Measurements from ENCODE around the gene TEPSIN. TPM values are rescaled to one million over a fixed set of nuclear protein-coding genes. Genes with fewer than 3 reads are reported as not detected.

TEPSIN gene
- polyA plus RNA-seq, 1 donor (not counting 4 experiments of a cell fraction or from before 2014, with no cell fraction given), result 7.1 TPM

- H3K4me1 ChIP-seq (ENCODE audit: control insufficient read depth, extremely low read depth, insufficient read depth, low read length), result no peaks in the 10 kb centered on the region
- no peaks in the 10 kb centered on the region for H3K79me2 ChIP-seq (ENCODE audit: control insufficient read depth, insufficient read depth, low read length)
- H3K4me3 ChIP-seq (ENCODE audit: control insufficient read depth in 2 of 3, extremely low read depth in 1 of 3, insufficient read depth in 2 of 3, low read depth in 1 of 3, low read length in 3 of 3), result no peak overlapping the region
These were observed 26.5 kb downstream of the TEPSIN start for GRCh38 chr17:81212365-81212764.

GRCh38 chr17:81210868-81211267 lies 28.0 kb downstream of the TEPSIN start:
- Histone ChIP-seq H3K27ac (ENCODE audit: control insufficient read depth, insufficient read depth, low read length) (no peak overlapping the region), H3K4me3 (ENCODE audit: control insufficient read depth in 2 of 3, extremely low read depth in 1 of 3, insufficient read depth in 2 of 3, low read depth in 1 of 3, low read length in 3 of 3) (no peak overlapping the region), H3K9ac (ENCODE audit: control insufficient read depth, extremely low read depth, insufficient read depth, low read length) (no peak overlapping the region), H2AFZ (ENCODE audit: control insufficient read depth, low read length) (no peak overlapping the region), H3K36me3 (ENCODE audit: control insufficient read depth in 2 of 2, extremely low read depth in 1 of 2, insufficient read depth in 2 of 2, low read length in 2 of 2) (peaks cover 0 to 5% of the 10 kb centered on the region in 2 experiments), H3K4me1 (ENCODE audit: control insufficient read depth, extremely low read depth, insufficient read depth, low read length) (no peaks in the 10 kb centered on the region), H3K79me2 (ENCODE audit: control insufficient read depth, insufficient read depth, low read length) (no peaks in the 10 kb centered on the region), H3K9me3 (ENCODE audit: control insufficient read depth, low read depth, low read length) (no peaks in the 10 kb centered on the region), H3K4me2 (ENCODE audit: control insufficient read depth, extremely low read depth, insufficient read depth, low read depth, low read length) (no peak overlapping the region), H4K20me1 (ENCODE audit: control insufficient read depth, extremely low read depth, insufficient read depth, low read length) (no peaks in the 10 kb centered on the region), H3K9me1 (ENCODE audit: control insufficient read depth, extremely low read depth, insufficient read depth, low read length) (no peaks in the 10 kb centered on the region), H3K27me3 (ENCODE audit: control insufficient read depth, extremely low read depth, insufficient read depth, low read length) (no peaks in the 10 kb centered on the region)
- DNase-seq (ENCODE audit: low read depth, low spot score), result no peak
- no peak for TF ChIP-seq EZH2 (IDR thresholded peaks at IDR 0.05; ENCODE audit: low read length)
- TF ChIP-seq, protein P1, sequence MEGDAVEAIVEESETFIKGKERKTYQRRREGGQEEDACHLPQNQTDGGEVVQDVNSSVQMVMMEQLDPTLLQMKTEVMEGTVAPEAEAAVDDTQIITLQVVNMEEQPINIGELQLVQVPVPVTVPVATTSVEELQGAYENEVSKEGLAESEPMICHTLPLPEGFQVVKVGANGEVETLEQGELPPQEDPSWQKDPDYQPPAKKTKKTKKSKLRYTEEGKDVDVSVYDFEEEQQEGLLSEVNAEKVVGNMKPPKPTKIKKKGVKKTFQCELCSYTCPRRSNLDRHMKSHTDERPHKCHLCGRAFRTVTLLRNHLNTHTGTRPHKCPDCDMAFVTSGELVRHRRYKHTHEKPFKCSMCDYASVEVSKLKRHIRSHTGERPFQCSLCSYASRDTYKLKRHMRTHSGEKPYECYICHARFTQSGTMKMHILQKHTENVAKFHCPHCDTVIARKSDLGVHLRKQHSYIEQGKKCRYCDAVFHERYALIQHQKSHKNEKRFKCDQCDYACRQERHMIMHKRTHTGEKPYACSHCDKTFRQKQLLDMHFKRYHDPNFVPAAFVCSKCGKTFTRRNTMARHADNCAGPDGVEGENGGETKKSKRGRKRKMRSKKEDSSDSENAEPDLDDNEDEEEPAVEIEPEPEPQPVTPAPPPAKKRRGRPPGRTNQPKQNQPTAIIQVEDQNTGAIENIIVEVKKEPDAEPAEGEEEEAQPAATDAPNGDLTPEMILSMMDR (optimal IDR thresholded peaks at IDR 0.05 in 1 of 3, IDR thresholded peaks at IDR 0.05 in 1 of 3, conservative IDR thresholded peaks at IDR 0.05 in 1 of 3; ENCODE audit: extremely low read depth in 1 of 3, insufficient read depth in 2 of 3, low read length in 3 of 3), result no peak
- dilution Hi-C loops (cut with MboI; ENCODE audit: extremely low pct_ligation_motif_present, low sequenced_read_pairs), result no loop called here
- FAIRE-seq, result no peak

More at GRCh38 chr17:81212365-81212764, 26.5 kb downstream of the TEPSIN start:
- Histone ChIP-seq H4K20me1 (ENCODE audit: control insufficient read depth, extremely low read depth, insufficient read depth, low read length) (no peaks in the 10 kb centered on the region), H3K36me3 (ENCODE audit: control insufficient read depth in 2 of 2, extremely low read depth in 1 of 2, insufficient read depth in 2 of 2, low read length in 2 of 2) (no peaks in the 10 kb centered on the region), H3K9me3 (ENCODE audit: control insufficient read depth, low read depth, low read length) (no peaks in the 10 kb centered on the region), H2AFZ (ENCODE audit: control insufficient read depth, low read length) (no peak overlapping the region), H3K9me1 (ENCODE audit: control insufficient read depth, extremely low read depth, insufficient read depth, low read length) (no peaks in the 10 kb centered on the region), H3K27me3 (ENCODE audit: control insufficient read depth, extremely low read depth, insufficient read depth, low read length) (no peaks in the 10 kb centered on the region), H3K9ac (ENCODE audit: control insufficient read depth, extremely low read depth, insufficient read depth, low read length) (no peak overlapping the region), H3K4me2 (ENCODE audit: control insufficient read depth, extremely low read depth, insufficient read depth, low read depth, low read length) (no peak overlapping the region), H3K27ac (ENCODE audit: control insufficient read depth, insufficient read depth, low read length) (no peak overlapping the region)
- dilution Hi-C loops (cut with MboI; ENCODE audit: extremely low pct_ligation_motif_present, low sequenced_read_pairs), result no loop called here
- FAIRE-seq (no peak), DNase-seq (ENCODE audit: low read depth, low spot score) (no peak)
- no peak for TF ChIP-seq EZH2 (IDR thresholded peaks at IDR 0.05; ENCODE audit: low read length)
- TF ChIP-seq, protein P1 (optimal IDR thresholded peaks at IDR 0.05 in 1 of 3, IDR thresholded peaks at IDR 0.05 in 1 of 3, conservative IDR thresholded peaks at IDR 0.05 in 1 of 3; ENCODE audit: extremely low read depth in 1 of 3, insufficient read depth in 2 of 3, low read length in 3 of 3), result no peak
